Retinal pigment epithelial cell (primary cell): Measurements from ENCODE around the gene ZNF283.
"Not testable (repeated sequence)": the region's sequence is repeated elsewhere in the genome, so short reads cannot be mapped to it uniquely, and the experiment has no call there.

ENCODE experiments used
- DNase-seq: peaks from one replicate; pipeline ENCODE4 v3.0.0-alpha.2; 2010; ENCODE audit warnings: low read depth
- H3K4me3 ChIP-seq: 2 replicates; pipeline ENCODE4 v1.5.1; 2011; ENCODE audit warnings: mild to moderate bottlenecking, low read length, control low read depth, moderate library complexity
- CTCF ChIP-seq: conservative IDR thresholded peaks from 2 replicates; pipeline ENCODE4 v1.5.1; 2011; ENCODE audit warnings: low read depth, low read length, control low read depth, inconsistent platforms

ZNF283 gene

GRCh38 chr19:43811837-43812236 is 15.3 kb upstream of the ZNF283 start:
- no peak for DNase-seq
- no peak overlapping the region for H3K4me3 ChIP-seq
- TF ChIP-seq CTCF = no peak

- no peak for TF ChIP-seq CTCF
- no peak overlapping the region for H3K4me3 ChIP-seq
- no peak for DNase-seq
Measured at GRCh38 chr19:43812259-43812658, 14.9 kb upstream of the ZNF283 start.

- no peak overlapping the region for H3K4me3 ChIP-seq
- no peak for TF ChIP-seq CTCF
- DNase-seq = no peak
Measured at GRCh38 chr19:43812688-43813087, 14.4 kb upstream of the ZNF283 start.

- TF ChIP-seq CTCF = no peak
- DNase-seq = no peak
Measured at GRCh38 chr19:43814663-43815352, 12.3 kb upstream of the ZNF283 start.

GRCh38 chr19:43817454-43817853 is 9.7 kb upstream of the ZNF283 start:
- DNase-seq, H3K4me3 ChIP-seq: not testable (repeated sequence)

More at GRCh38 chr19:43814663-43815352, 12.3 kb upstream of the ZNF283 start:
- H3K4me3 ChIP-seq = no peak overlapping the region

- no peak for TF ChIP-seq CTCF
- no peak overlapping the region for H3K4me3 ChIP-seq
Measured at GRCh38 chr19:43818500-43818899, 8.6 kb upstream of the ZNF283 start.

GRCh38 chr19:43820098-43820883 is 6.8 kb upstream of the ZNF283 start:
- no peak for DNase-seq
- TF ChIP-seq CTCF = no peak
- peak overlapping the region; percentile 50 for H3K4me3 ChIP-seq

More at GRCh38 chr19:43818500-43818899, 8.6 kb upstream of the ZNF283 start:
- no peak for DNase-seq
